Kidney capillary endothelial cell (primary cell): ENCODE measurements around the gene SLC34A3.
A peak's percentile ranks its signal among the peaks of the same experiment; 100 is the strongest.

Source experiments
- DNase-seq: peaks from one replicate; pipeline ENCODE4 v3.0.0-alpha.2; 2018; ENCODE audit warnings: low spot score

Gene SLC34A3

DNA sequence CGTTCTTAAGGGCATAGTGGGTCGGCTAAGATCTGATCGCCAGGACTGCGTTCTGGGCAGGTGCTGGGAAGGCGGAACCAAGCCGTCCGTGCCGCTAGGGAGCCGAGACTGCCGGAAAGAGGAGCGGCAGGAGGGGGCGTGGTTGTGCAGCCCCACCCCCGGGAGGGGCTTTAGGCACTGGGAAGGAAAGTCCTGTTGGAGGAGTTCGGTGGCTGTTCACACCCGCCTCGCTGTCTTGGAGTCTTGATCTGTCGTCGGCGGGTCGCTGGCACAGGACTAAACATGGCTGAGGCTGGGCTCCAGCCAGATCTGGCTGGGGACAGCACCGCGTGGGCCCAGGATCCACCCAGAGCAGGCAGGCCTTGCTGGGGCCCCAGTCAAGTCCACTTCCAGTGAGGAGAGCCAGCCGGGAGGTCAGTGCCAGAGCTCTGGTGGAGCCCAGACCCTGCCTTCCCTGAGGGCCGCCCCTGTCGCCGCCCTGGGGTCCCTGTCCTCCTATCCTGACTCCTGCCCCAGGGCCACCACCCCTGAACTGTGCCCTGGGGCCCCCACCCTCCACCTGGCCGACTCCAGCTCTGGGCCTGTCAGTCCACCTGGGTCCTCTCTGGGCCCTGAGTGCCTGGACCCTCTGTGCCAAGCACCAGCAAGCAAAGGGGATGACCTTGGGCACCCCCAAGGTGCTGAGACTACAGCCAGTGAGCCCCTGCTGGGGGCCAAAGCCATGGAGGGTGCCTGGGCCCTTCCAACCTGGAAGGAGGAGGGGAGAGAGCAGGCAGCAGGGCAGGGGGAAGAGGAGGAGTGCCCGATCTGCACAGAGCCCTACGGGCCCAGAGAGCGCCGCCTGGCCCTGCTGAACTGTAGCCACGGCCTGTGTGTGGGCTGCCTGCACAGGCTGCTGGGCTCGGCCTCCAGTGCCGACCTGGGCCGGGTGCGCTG, 13.2 kb upstream of the SLC34A3 start:
- no peak for DNase-seq

DNA sequence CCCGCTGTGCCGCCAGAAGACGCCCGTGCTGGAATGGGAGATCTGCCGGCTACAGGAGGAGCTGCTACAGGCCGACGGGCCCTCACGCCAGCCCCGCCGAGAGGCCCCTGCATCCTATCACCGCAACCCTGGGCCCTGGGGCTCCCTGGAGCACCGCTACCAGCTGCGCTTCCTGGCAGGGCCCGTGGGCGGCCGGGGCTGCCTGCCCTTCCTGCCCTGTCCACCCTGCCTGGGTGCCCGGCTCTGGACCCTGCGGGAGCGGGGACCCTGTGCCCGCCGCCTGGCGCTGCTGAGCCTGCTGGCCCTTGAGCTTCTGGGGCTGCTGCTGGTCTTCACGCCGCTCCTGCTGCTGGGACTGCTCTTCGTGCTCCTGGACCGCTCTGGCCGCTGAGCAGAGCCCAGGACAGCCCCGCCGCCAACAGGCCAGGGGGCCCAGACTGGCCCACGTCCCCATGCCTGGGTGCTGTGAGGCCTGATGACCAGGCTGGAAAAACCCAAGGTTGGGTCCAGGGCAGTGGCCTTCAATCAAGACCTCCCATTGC, 12.4 kb upstream of the SLC34A3 start:
- DNase-seq: no peak

DNA sequence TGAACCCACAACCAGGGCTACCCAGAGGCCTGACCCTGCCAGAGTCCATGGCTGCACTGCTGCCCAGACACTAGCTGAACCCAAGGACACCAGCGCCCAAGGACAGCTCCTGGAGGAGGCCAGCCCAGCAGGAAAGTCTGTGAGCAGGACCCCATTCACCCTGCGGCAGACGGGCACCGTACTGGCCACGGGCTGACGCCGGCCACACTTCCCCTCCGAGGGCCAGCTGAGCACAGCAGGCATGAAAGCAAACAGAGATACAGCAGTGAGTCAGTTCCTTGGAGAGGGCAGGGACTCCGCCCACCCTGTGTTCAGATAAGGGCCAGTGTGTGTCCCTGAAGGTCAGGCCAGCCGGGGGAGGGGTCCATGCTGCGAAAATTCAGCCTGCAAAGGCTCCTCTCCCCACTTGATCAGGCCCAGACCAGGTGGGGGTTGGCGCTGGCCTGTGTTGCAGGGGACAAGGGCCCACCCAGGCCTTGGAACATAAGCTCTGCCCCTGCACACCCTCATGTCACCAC, 11.9 kb upstream of the SLC34A3 start:
- DNase-seq: no peak

DNA sequence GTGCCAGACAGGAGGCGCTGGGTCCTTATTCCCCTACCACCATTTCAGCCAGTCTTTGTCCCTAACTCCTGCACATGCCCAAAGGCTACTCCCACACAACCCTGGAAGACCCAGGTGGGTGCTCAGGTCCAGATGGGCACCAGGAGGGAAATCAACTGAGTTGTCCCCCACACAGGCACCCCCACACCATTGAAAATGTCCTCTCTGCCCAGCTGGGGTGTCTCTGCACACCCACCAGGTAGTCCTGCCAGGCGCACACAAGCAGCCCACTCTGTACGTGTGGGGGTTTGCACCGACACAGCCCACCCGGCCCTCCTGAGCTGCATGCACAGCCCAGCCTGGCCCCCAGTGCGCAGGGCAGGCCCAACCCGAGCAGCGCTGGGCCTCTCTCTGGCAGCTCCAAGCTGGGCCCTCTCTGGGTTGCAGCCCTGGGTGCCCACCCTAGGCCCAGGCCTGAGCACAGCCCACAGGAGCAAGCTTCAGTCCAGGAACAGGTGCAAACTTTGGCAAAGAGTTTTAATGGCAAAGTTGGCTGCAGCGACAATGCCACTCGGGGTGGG, 10.9 kb upstream of the SLC34A3 start:
- DNase-seq: no peak

DNA sequence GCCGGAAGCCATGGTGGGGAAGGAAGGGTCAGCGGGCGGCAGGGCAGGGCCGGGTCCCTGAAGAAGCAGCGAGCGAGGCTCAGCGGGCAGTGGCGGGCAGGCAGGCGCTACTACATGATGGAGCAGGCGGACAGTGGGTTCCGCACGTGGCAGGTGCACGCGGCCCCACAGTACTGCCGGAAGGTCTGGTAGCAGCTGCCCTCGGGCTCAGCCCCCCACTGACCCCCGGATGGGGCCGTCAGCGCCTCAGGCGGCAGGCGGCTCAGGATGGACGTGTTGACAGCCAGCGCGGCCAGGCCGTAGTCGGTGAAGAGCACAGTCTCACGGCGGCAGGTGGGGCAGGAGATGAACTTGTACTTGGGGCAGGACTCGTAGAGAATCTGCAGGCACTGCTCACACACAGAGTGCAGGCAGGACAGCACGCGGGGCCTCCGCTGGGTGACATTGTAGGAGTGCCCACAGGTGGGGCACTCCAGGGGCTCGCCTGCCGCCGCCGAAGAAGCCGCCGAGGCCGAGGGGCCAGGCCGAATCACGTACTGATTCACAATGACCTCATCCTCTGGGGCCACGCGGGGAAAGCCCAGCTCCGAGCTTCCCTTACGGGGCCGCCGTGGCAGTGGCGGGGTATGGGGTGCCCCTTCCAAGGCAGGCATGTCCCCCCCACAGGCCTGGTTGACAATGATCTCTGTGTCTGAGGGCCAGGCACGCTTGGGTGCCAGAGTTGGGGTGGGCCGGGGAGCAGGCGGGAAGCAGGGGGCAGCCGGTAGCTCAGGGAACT, 10.2 kb upstream of the SLC34A3 start:
- DNase-seq: no peak

DNA sequence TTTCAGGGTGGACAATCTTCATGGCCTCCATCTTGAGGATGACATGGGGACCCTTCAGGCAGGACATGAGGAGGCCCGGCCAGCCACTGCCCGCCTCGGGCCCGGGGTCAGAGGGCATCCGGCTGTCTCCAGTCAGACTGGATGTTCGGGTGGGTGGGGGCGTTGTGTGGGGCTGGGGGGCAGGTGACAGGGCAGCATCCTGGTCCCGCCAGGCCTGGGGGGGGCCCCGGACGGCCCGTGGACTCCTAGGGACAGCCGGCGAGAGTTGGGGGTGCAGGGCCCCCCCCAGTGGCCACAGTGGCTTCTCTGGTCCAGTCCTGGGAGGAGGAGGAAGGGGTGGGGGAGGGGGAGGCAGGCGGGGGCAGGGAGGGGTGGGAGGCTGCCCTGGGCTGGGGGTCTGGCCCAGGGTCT, 9.6 kb upstream of the SLC34A3 start:
- DNase-seq: no peak

DNA sequence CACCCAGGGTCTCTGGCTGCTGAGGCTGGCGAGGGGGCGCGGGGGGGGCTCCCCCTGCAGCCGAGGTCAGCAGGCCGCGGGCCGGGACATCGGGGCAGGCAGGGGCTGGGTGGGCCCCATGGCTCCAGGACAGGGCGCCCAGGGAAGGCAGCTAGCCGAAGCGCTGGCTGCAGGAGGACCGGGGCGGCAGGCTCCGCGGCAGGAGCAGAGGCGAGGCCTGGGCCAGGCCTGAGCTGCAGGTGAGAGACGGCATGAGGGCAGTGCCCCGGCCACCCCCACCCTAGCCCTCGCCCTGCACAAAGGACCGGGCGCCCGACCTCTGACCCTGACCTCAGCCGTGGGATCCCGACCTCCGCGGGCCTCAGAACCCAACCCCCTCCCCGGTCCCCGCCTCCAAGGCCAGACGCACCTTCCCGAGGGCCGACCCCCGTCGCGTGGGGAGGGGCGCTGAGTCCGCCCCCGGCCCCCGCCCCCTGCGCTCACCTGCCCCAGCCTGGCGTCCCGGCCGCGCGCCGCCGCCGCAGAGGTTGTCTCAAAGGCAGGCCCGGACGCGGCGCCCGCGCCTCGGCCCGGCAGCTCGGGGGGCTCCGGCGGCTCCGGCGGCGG, 9.1 kb upstream of the SLC34A3 start:
- no peak for DNase-seq

DNA sequence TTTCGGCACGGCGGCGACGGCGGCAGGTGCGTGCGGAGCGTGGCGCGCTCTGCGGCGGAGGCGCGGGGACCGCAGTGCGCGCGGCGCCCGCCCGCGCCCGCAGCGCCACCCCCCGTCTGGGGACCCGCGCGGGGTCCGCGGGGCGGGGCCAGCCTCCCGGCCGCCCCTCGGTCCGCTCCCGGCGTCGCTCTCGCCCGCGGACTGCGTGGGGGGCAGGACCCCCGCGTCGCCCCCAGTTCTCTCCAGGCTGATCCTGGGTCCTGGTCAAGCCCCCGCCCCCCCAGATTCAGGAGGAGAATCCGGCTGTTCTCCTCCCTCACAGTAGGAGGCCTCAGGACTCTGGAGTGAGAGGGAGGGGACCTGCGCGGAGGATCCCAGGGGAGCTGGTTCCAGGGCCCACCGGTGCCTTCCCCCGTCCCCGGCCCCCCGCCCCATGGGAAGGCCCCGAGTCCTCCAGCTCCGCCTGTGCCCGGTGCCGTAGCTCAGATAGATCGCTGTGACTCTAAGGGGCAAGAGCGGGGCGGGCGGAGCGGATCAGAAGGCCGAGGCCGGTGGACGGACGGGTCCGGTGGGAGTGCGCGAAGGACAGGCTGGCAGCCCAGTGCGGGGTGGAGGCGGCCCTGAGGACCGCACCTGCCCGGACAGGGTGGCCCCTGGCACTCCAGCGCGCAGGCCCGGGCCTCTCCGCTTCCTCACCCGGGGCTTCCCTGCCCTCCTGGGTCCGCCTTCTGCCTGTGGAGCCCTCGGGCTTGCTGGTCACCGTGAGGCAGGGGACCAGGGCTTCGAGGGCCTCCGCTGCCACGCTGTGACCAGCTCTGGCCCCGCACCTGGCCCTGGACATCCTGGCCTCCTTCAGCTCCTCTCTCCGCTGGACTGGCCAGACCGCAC, 8.3 kb upstream of the SLC34A3 start, which contains the start of gene RNF208:
RNF208 (minus strand) TSS at position 51 of the 888 bp plus-strand sequence. CDS start 1,028 bp downstream, outside the sequence.
- no peak for DNase-seq

DNA sequence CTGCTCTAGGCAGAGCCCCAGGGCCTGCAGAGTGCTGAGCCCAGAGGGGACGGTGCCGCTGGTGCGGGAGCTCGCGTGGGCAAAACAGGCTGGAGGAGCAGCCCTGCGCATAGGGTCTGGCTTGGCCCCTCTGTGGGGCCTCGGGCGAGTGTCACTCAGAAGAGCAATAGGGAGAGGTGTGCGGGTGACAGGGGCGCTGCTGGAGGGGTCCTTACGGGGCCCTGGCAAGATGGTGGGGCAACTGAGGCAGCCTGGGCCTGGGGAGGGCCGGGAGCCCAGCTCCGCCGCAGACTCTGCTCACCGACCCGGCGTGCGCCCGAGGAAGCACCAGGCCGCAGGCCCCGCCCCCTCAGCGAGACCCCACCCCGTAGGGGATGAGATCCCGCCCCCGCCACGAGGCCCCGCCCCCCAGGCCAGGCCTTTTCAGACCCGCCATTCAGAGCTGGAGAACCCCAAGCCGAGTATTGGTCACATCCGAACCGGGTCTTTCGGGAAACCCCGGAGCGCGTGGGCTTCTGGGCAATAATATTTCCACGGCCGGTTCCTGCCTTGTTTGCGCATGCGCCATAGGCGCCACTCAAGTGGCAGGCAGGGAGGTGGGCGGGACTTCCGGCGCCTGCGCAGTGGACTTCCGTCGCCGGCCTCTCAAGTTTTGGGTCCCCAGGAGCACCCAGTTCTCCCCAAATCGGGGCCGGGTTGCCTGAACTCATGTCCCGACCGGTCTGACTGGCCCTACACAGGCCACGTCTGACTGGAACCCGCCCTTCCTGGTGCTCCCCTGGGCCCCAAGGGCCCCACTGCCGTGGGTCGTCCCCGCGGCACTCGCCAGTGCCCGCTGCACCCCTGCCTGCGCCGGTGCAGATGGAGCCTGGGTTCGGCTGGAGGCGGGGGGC, 7.4 kb upstream of the SLC34A3 start:
- DNase-seq: peak; percentile 99

DNA sequence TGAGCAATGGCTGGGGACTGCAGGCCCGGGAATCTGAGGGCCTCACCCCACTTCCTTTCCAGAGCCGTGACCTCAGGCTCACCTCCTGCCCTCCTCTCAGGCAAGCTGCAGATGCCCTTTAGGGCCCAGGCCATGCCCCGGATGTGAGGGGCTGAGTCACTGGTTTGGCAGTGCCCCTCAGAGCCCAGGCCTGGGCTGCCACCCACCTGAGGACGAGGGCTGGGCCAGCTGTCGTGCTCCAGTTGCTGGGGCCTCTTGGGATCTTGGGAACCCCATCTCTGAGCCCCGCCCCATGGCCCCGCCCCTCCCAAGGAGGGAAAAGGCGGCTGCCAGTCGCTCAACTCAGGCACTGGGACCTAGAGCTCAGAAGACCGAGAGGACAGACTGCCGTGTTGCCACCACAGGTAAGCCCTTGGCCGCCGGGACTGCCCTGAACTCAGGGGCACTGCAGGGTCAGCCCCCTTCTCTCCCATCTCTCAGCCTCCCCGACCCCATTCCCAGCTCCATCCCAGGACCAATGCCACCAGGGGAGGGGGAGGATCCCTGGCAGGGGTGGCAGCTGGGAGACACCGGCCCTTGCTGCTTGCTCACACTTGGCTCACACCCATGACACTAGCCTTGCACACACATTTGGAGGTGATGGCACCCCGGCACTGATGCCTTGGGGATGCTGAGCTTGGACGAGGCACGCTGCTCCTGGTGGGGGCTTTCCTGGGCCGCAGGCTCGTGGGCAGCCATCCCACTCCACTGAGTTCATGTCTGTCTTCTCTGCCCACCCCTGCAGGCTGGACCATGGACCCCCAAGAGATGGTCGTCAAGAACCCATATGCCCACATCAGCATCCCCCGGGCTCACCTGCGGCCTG, 5.6 kb upstream of the SLC34A3 start, which contains the start of gene CYSRT1:
CYSRT1 (plus strand) TSS at position 345 of the 865 bp plus-strand sequence; CDS start at position 793, 448 bp downstream.
- no peak for DNase-seq

DNA sequence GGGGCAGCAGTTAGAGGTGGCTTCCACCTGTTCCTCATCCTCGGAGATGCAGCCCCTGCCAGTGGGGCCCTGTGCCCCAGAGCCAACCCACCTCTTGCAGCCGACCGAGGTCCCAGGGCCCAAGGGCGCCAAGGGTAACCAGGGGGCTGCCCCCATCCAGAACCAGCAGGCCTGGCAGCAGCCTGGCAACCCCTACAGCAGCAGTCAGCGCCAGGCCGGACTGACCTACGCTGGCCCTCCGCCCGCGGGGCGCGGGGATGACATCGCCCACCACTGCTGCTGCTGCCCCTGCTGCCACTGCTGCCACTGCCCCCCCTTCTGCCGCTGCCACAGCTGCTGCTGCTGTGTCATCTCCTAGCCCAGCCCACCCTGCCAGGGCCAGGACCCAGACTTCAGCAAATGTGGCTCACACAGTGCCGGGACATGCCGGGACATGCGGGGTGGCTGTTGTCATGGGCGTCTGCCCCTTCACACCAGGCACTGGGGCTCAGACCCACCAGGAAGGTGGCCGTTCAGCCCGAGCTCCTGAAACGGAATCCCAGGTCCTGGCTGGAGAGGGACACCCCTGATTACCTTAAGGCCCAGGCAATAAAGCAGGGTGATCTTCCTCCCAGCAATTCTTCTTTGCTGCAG, 4.9 kb upstream of the SLC34A3 start:
- no peak for DNase-seq

DNA sequence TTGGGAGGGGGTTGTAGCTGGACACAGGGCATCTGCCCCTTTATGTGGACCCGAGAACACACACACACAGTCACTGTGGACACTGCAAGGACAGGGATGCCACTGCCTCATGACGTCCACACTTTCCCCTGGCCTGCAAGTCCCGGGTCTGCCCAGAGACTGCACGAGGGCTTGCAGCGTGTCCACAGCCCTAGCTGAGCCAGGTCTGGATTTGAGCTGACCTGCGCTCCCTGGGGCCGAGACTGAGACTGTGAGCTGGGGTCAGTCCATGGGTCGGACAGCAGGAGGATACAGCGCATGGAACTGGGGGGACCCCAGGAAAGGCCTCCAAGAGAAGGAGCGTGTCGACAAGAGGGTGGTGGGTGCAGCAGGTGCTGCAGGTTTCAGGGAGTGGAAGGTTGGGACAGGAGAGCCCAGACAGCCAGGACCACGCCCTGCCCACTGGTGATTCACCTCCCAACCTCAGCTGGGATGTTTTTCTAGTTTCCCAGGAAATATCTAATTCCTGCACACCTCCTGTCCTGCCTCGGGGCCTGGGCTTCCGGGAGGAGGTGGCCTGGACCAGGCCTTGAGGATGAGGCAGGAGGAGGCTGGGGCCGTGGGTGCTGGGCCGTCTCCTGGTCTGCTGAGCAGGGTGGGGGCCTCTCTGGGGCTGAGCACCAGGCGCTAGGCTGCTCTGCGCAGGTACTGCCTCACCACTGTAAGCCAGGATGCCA, 4.2 kb upstream of the SLC34A3 start:
- no peak for DNase-seq

DNA sequence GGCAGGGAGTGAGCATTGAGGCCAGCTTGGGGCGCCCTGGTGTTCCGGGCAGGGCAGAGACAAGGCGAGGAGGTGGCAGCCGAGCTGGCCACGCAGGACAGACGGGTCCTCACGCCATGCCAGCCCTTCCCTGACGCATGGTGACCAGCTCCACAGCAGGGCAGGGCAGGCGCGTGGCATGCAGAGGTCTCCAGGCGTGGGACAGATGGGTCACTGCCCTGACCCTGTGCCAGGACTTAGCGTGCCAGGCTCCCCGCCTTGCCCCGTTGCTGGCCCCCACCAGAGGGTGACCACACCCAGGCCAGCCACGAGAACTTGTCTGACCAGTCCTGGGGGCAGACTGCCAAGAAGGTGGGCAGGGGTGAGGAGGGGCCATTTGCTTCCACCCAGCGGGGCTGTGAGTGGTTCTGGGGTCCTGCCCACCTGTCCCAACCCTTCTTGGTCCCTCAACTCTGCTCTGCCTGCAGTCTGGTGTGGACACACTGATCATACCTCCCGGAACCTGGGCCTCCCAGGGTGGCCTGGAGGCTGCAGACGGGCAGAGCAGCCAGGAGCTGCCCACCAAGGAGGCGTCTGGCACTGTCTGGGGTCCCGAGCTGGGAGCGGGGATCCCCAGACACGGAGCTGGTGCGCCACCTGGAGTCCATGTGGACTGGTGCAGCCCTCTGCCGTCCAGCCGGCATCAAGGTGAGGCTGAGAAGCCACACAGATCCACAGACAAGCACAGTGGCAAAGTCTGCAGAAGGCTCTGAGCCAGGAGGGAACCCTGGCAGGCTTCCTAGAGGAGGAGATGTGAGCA, 3.4 kb upstream of the SLC34A3 start, which contains the start of gene RNF224:
RNF224 (plus strand) TSS at position 449 of the 799 bp plus-strand sequence. CDS start 834 bp downstream, outside the sequence.
- DNase-seq: peak; percentile 70

DNA sequence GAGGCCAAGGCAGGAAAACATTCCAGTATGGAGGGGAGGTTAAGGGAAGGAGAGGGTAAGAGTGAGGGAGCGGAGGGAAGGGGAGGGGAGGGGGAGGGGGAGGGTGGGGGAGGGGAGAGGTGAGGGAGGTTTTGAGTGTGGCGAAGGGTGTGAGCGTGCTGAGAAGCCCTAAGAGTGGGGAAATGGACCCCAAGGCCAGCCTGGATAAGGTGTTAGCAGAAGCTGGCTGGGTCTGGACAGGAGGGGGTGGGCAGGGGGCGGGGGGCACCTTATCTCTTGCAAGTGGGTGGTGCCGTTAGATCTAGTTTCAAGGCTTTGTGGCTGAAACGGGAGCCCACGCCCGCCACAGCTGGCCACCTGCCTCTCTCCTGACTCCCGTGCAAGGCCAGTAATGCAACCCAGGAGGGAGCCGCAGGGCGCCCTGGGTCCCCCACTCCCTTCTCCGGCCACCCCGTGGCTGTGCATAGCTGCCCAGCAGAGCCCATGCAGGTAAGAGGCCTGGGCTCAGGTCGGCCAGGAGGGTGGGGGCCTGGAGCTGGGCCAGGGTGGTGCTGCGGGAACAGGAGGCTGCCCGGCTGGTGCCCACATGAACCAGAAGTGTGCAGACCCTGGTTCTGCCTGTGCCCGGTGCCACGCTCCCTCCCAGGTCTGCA, 2.7 kb upstream of the SLC34A3 start:
- DNase-seq: no peak

DNA sequence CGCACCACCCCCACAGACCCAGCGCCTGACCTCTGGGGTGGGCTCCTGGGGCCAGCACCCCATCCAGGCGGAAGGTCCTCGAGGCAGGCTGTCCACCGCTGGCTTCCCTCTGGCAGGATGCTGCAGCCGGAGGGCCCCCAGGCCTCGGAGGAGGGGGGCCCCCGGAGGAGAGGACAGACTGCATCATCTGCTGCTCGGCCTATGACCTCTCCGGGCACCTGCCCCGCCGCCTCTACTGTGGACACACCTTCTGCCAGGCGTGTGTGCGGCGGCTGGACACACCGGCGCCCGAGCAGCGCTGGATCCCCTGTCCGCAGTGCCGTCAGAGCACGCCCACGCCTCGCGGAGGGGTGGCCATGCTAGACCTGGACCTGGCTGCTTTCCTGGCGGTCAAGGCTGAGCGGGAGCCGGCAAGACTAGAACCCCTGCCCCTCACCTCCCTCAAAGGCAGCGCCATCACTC, 2.2 kb upstream of the SLC34A3 start:
- no peak for DNase-seq
